HepG2 (cell line): Measurements from ENCODE around the gene ZNF223. TPM values are rescaled to one million over a fixed set of nuclear protein-coding genes. Genes with fewer than 3 reads are reported as not detected.
A peak's percentile ranks its signal among the peaks of the same experiment; 100 is the strongest.

Experiments used
- ARNT ChIP-seq: fragments of 450-650 bp; IDR thresholded peaks from 2 replicates; pipeline ENCODE4 v1.6.1; 2017
- GATAD1 ChIP-seq: IDR thresholded peaks from 2 replicates; pipeline ENCODE4 v1.6.1; 2016; ENCODE audit warnings: missing genetic modification reagents, missing compliant biosample characterization
- KMT2B ChIP-seq: IDR thresholded peaks from 2 replicates; pipeline ENCODE4 v1.6.1; 2016; ENCODE audit warnings: missing genetic modification reagents, missing compliant biosample characterization
- MATR3 ChIP-seq: sonication (generic); formaldehyde crosslinking; IDR thresholded peaks from 2 replicates; pipeline ENCODE4 v1.4.0; 2020; ENCODE audit warnings: missing genetic modification reagents
- MED8 ChIP-seq: sonication (generic); formaldehyde crosslinking; IDR thresholded peaks from 2 replicates; pipeline ENCODE4 v1.8.1; 2023; ENCODE audit warnings: mild to moderate bottlenecking, missing genetic modification reagents; ENCODE audit not compliant: insufficient replicate concordance
- MEF2D ChIP-seq: sonication (generic); formaldehyde crosslinking; IDR thresholded peaks from 2 replicates; pipeline ENCODE4 v1.5.1; 2020; ENCODE audit warnings: mild to moderate bottlenecking, missing genetic modification reagents
- MXI1 ChIP-seq: IDR thresholded peaks from 3 replicates; pipeline ENCODE4 v1.6.1; 2012; ENCODE audit warnings: low read depth, low read length, inconsistent platforms, borderline replicate concordance
- MYC ChIP-seq: sonication (generic); formaldehyde crosslinking; IDR thresholded peaks from 2 replicates; pipeline ENCODE4 v1.9.0; 2021; ENCODE audit warnings: missing genetic modification reagents, borderline replicate concordance
- NKX3-1 ChIP-seq: sonication (generic); formaldehyde crosslinking; IDR thresholded peaks from 2 replicates; pipeline ENCODE4 v1.5.0; 2020; ENCODE audit warnings: missing genetic modification reagents
- PCBP2 ChIP-seq: fragments of 200-400 bp; formaldehyde crosslinking; optimal IDR thresholded peaks from 2 replicates; pipeline ENCODE3; 2018; ENCODE audit warnings: low read length, low read depth; ENCODE audit not compliant: poor library complexity, severe bottlenecking
- SCMH1 ChIP-seq: sonication (generic); formaldehyde crosslinking; IDR thresholded peaks from 2 replicates; pipeline ENCODE4 v1.9.0; 2021; ENCODE audit warnings: missing genetic modification reagents, mild to moderate bottlenecking, borderline replicate concordance
- THAP9 ChIP-seq: sonication (generic); formaldehyde crosslinking; IDR thresholded peaks from 2 replicates; pipeline ENCODE4; 2020; ENCODE audit warnings: missing genetic modification reagents, mild to moderate bottlenecking, borderline replicate concordance
- TMF1 ChIP-seq: sonication (generic); formaldehyde crosslinking; IDR thresholded peaks from 2 replicates; pipeline ENCODE4 v1.8.1; 2022; ENCODE audit warnings: low read depth, missing genetic modification reagents
- U2AF2 ChIP-seq: fragments of 200-400 bp; formaldehyde crosslinking; IDR thresholded peaks from 2 replicates; pipeline ENCODE4 v1.6.1; 2017; ENCODE audit warnings: low read depth, mild to moderate bottlenecking, low read length
- ZBTB8A ChIP-seq: sonication (generic); formaldehyde crosslinking; IDR thresholded peaks from 2 replicates; pipeline ENCODE4 v1.4.0; 2020; ENCODE audit warnings: mild to moderate bottlenecking, low read depth, missing genetic modification reagents, borderline replicate concordance
- ZFP36L1 ChIP-seq: sonication (generic); formaldehyde crosslinking; IDR thresholded peaks from 2 replicates; pipeline ENCODE4 v1.8.0; 2022; ENCODE audit warnings: mild to moderate bottlenecking, missing genetic modification reagents, moderate library complexity
- ZMAT3 ChIP-seq: sonication (generic); formaldehyde crosslinking; conservative IDR thresholded peaks from 2 replicates; pipeline ENCODE4 v1.7.0; 2021; ENCODE audit warnings: missing genetic modification reagents
- ZNF10 ChIP-seq: sonication (generic); formaldehyde crosslinking; IDR thresholded peaks from 2 replicates; pipeline ENCODE4 v1.4.0; 2020; ENCODE audit warnings: mild to moderate bottlenecking, low read depth, missing genetic modification reagents, borderline replicate concordance
- ZNF275 ChIP-seq: sonication (generic); formaldehyde crosslinking; IDR thresholded peaks from 2 replicates; pipeline ENCODE4 v1.8.0; 2022; ENCODE audit warnings: missing genetic modification reagents, mild to moderate bottlenecking, inconsistent platforms, borderline replicate concordance
- ZNF607 ChIP-seq: sonication (generic); formaldehyde crosslinking; IDR thresholded peaks from 2 replicates; pipeline ENCODE4 v1.5.1; 2020; ENCODE audit warnings: missing genetic modification reagents, mild to moderate bottlenecking, borderline replicate concordance
- ZNF674 ChIP-seq: sonication (generic); formaldehyde crosslinking; IDR thresholded peaks from 2 replicates; pipeline ENCODE4 v1.5.0; 2020; ENCODE audit warnings: low read depth, mild to moderate bottlenecking, missing genetic modification reagents
- ZNF781 ChIP-seq: sonication (generic); formaldehyde crosslinking; IDR thresholded peaks from 2 replicates; pipeline ENCODE4 v1.5.1; 2020; ENCODE audit warnings: borderline replicate concordance, mild to moderate bottlenecking, missing genetic modification reagents; ENCODE audit errors: not compliant biosample characterization
- ZNF792 ChIP-seq: IDR thresholded peaks from 2 replicates; pipeline ENCODE4 v1.6.1; 2016
- ZNF850 ChIP-seq: sonication (generic); formaldehyde crosslinking; conservative IDR thresholded peaks from 2 replicates; pipeline ENCODE4 v1.9.0; 2021; ENCODE audit warnings: mild to moderate bottlenecking, missing genetic modification reagents
- polyA plus RNA-seq, 8 experiments: library from polyadenylated mRNA; depleted of rRNA in 3 of 8; stranded (reverse) in 7 of 8; unstranded in 1 of 8; fragments of >200 nt; fragmentation: Illumina TruSeq in 4 of 8; extraction: Trizol in 4 of 8; gene quantifications; 2 replicates each; pipeline versions ENCODE4 v1.2.1 to v1.2.3, GENCODE V29; 2011 to 2016; ENCODE audit warnings: low read depth in 4 of 8, missing spikeins in 1 of 8, mixed read lengths in 1 of 8; ENCODE audit not compliant: insufficient read depth in 1 of 8
- total RNA-seq, 5 experiments: library from RNA; depleted of rRNA; stranded (reverse); fragments of >200 nt; fragmentation: Illumina TruSeq; extraction: Trizol; gene quantifications; 2 replicates each; pipeline ENCODE4 v1.2.3, GENCODE V29; 2016; ENCODE audit warnings: low read depth in 1 of 5
- TF ChIP-seq, protein P1 (sequence below): sonication (generic); formaldehyde crosslinking; IDR thresholded peaks from 2 replicates; pipeline ENCODE4 v1.4.0; 2020; ENCODE audit warnings: low read depth, mild to moderate bottlenecking, missing genetic modification reagents

The ZNF223 gene
- total and polyA plus RNA-seq, 2 of the 13 experiments (the other 11 are each of a cell fraction or from before 2014, with no cell fraction given) = 2.0 to 4.8 TPM

DNA sequence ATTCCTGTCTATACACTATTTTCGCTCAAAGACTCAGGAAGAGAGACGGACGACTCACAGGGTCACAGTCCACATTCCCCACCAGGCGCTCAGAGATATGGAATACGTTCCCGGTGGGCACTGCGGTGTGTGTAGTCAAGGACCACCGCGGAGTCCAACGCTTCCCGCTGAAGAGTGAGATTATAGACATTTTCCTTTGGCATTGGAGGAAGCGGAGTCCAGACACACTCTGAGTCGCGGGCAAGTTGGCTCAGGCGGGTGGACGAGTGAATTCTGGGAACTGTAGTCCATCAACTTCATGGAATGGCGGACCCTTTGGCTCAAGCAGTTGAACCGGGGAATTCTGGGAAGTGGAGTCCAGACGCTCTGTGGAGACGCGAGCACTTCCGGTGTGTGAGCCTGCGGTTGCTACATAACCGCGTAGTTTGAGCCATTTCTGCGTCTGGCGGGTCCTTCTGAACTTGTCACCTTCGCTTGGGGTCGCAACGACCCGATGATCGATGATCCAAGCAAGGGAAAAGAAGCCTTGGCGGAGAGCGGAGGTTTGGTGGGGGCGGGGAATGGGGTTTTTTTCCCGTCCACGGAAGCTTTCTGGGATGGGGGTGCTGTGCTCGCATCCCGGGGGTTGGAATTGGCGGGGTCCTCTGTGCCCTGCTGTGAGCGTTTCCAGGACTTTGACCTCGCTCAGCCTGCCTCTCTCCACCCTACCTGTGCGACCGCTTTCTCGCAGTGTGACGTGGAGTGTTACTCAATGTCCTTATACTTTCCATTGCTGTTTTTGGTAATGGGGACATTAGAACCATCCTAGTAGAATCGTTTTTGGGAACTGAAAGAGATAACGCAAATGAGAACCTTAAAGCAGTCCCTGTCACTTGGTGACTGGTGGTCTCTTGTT lies 49.0 kb upstream of the ZNF223 start, which contains the start of gene ZNF230 (continued):
- TF ChIP-seq MYC (CRISPR knock-in tag) = 0 out of 2 replicates have a peak, but pooled peaks have one; percentile 36
- TF ChIP-seq ZNF850 (CRISPR knock-in tag) = no peak
- TF ChIP-seq ZMAT3 = 0 out of 2 replicates have a peak, but pooled peaks have one; percentile 44
- no peak for TF ChIP-seq MED8 (CRISPR knock-in tag)
- no peak for TF ChIP-seq ZNF275 (CRISPR knock-in tag)
- no peak; the same call in 1 of the 2 replicates for TF ChIP-seq MEF2D (CRISPR knock-in tag)
- peak; percentile 57 for TF ChIP-seq ZNF781 (CRISPR knock-in tag)
- TF ChIP-seq MXI1 = peak; percentile 63; the same call in 1 of the 3 replicates
- TF ChIP-seq ZNF792 (CRISPR knock-in tag) = 0 out of 2 replicates have a peak, but pooled peaks have one; percentile 13
- TF ChIP-seq ZNF674 (CRISPR knock-in tag) = no peak
- TF ChIP-seq U2AF2 = no peak
- TF ChIP-seq KMT2B = peak; percentile 82; the same call in 1 of the 2 replicates
- TF ChIP-seq, protein P1, sequence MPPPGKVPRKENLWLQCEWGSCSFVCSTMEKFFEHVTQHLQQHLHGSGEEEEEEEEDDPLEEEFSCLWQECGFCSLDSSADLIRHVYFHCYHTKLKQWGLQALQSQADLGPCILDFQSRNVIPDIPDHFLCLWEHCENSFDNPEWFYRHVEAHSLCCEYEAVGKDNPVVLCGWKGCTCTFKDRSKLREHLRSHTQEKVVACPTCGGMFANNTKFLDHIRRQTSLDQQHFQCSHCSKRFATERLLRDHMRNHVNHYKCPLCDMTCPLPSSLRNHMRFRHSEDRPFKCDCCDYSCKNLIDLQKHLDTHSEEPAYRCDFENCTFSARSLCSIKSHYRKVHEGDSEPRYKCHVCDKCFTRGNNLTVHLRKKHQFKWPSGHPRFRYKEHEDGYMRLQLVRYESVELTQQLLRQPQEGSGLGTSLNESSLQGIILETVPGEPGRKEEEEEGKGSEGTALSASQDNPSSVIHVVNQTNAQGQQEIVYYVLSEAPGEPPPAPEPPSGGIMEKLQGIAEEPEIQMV (CRISPR knock-in tag) = peak; percentile 71; the same call in 1 of the 2 replicates
- TF ChIP-seq ARNT = no peak
- TF ChIP-seq TMF1 = no peak
- no peak for TF ChIP-seq ZNF607 (CRISPR knock-in tag)
- TF ChIP-seq MATR3 (CRISPR knock-in tag) = no peak
- no peak for TF ChIP-seq PCBP2
- no peak for TF ChIP-seq ZFP36L1
- no peak for TF ChIP-seq SCMH1 (CRISPR knock-in tag)
- peak; percentile 62; the same call in 1 of the 2 replicates for TF ChIP-seq THAP9 (CRISPR knock-in tag)
- TF ChIP-seq ZBTB8A = no peak; the same call in 1 of the 2 replicates
- no peak for TF ChIP-seq NKX3-1 (CRISPR knock-in tag)
- peak; percentile 85 for TF ChIP-seq GATAD1 (CRISPR knock-in tag)
- TF ChIP-seq ZNF10 = no peak
